HepG2 (cell line): ENCODE measurements around the gene LRRC74A. TPM values are rescaled to one million over a fixed set of nuclear protein-coding genes. Genes with fewer than 3 reads are reported as not detected.

Source experiments
- ATAC-seq: fragments of 200-7000 bp; cut with Tn5 transposase; 3 replicates; pipeline ENCODE4 v1.9.1; 2020; ENCODE audit warnings: mild to moderate bottlenecking, moderate library complexity
- BruUV-seq: library from RNA; stranded (reverse); fragments of 400-500 nt; replicated peaks from 2 replicates; lab custom pipeline; 2021; lab: Mats Ljungman, UMichigan
- CTCF ChIA-PET: fragments of 300-600 bp; formaldehyde crosslinking; extraction: SDS; loops from one replicate; lab custom pipeline; 2021; ENCODE audit warnings: low total read pairs, inconsistent platforms, low intra/inter-chr PET ratio; lab: Yijun Ruan, JAX
- POLR2A ChIA-PET: fragments of 350-600 bp; sonication (Branson Sonifier 250); formaldehyde crosslinking; loops from one replicate; lab custom pipeline; 2020; ENCODE audit warnings: antibody characterized with exemption, inconsistent platforms; lab: Yijun Ruan, JAX
- DNase-seq: peaks from one replicate; pipeline ENCODE4 v3.0.0-alpha.2; 2015; ENCODE audit warnings: low spot score
- FAIRE-seq: peaks from 3 replicates; lab custom pipeline; 2011; peaks lifted over from hg19 to GRCh38; lab: Jason Lieb, UNC
- H2AFZ ChIP-seq: one replicate; pipeline ENCODE4 v1.6.1; 2011; ENCODE audit warnings: low read length, inconsistent platforms
- H3K27ac ChIP-seq: fragments of 300-600 bp; 3 replicates; pipeline ENCODE4 v1.8.0; 2011; ENCODE audit warnings: mixed run types, mild to moderate bottlenecking, mixed read lengths, low read length, inconsistent platforms; ENCODE audit not compliant: insufficient read depth; ENCODE audit errors: extremely low read length
- H3K27me3 ChIP-seq, 2 experiments: fragments of 200-600 bp in 1 of 2; 2 replicates in 1 of 2; 3 replicates in 1 of 2; pipeline versions ENCODE4 v1.6.0 to v1.8.0; 2011; ENCODE audit warnings: low read length in 2 of 2, mild to moderate bottlenecking in 2 of 2, moderate library complexity in 2 of 2, inconsistent platforms in 1 of 2; ENCODE audit not compliant: insufficient read depth in 2 of 2, control insufficient read depth in 1 of 2
- H3K36me3 ChIP-seq, 2 experiments: fragments of 200-600 bp in 1 of 2; replicated peaks in 1 of 2; 2 replicates in 1 of 2; 3 replicates in 1 of 2; pipeline versions ENCODE4 v1.5.1 to v1.8.0; 2011; ENCODE audit warnings: low read length in 2 of 2, inconsistent platforms in 1 of 2; ENCODE audit not compliant: insufficient read depth in 2 of 2, control insufficient read depth in 1 of 2
- H3K4me1 ChIP-seq: 2 replicates; pipeline ENCODE4 v1.5.1; 2012; ENCODE audit warnings: low read length, inconsistent platforms; ENCODE audit not compliant: insufficient read depth
- H3K4me2 ChIP-seq: 2 replicates; pipeline ENCODE4 v1.6.0; 2011; ENCODE audit warnings: low read depth, low read length, inconsistent platforms
- H3K4me3 ChIP-seq, 3 experiments: fragments of 200-600 bp in 1 of 3; sonication (generic), shearing (Covaris generic) in 1 of 3; replicated peaks in 1 of 3; 2 replicates each; pipeline ENCODE4 v1.5.1; 2011 to 2016; ENCODE audit warnings: low read length in 3 of 3, inconsistent platforms in 2 of 3, low read depth in 2 of 3, mild to moderate bottlenecking in 2 of 3, control low read depth in 1 of 3, mixed read lengths in 1 of 3; ENCODE audit not compliant: insufficient read depth in 1 of 3
- H3K79me2 ChIP-seq: one replicate; pipeline ENCODE4 v1.6.1; 2011; ENCODE audit warnings: low read length, inconsistent platforms; ENCODE audit not compliant: insufficient read depth
- H3K9ac ChIP-seq: 2 replicates; pipeline ENCODE4 v1.6.0; 2011; ENCODE audit warnings: mild to moderate bottlenecking, low read depth, low read length, inconsistent platforms; ENCODE audit not compliant: insufficient read depth
- H3K9me3 ChIP-seq: 2 replicates; pipeline ENCODE4 v1.5.1; 2012; ENCODE audit warnings: mild to moderate bottlenecking, low read length
- H4K20me1 ChIP-seq: 2 replicates; pipeline ENCODE4 v1.6.0; 2011; ENCODE audit warnings: inconsistent platforms, mild to moderate bottlenecking, low read length, moderate library complexity; ENCODE audit not compliant: insufficient read depth
- BRCA1 ChIP-seq: sonication (generic); formaldehyde crosslinking; IDR thresholded peaks from 2 replicates; pipeline ENCODE4 v1.4.0; 2020; ENCODE audit warnings: missing genetic modification reagents
- MATR3 ChIP-seq: sonication (generic); formaldehyde crosslinking; IDR thresholded peaks from 2 replicates; pipeline ENCODE4 v1.4.0; 2020; ENCODE audit warnings: missing genetic modification reagents
- MEIS2 ChIP-seq: sonication (generic); formaldehyde crosslinking; IDR thresholded peaks from 2 replicates; pipeline ENCODE4 v1.9.0; 2021; ENCODE audit warnings: mild to moderate bottlenecking, missing genetic modification reagents
- NPAS2 ChIP-seq: sonication (generic); formaldehyde crosslinking; IDR thresholded peaks from 2 replicates; pipeline ENCODE4 v1.8.0; 2022; ENCODE audit warnings: mild to moderate bottlenecking, missing genetic modification reagents, borderline replicate concordance
- REST ChIP-seq, 2 experiments: IDR thresholded peaks; 2 replicates each; pipeline ENCODE4 v1.6.1; 2011 to 2012; ENCODE audit warnings: low read length in 2 of 2, borderline replicate concordance in 1 of 2, low read depth in 1 of 2, mild to moderate bottlenecking in 1 of 2, moderate library complexity in 1 of 2
- SIX1 ChIP-seq: sonication (generic); formaldehyde crosslinking; IDR thresholded peaks from 2 replicates; pipeline ENCODE4 v1.4.0; 2020; ENCODE audit warnings: missing genetic modification reagents, borderline replicate concordance
- TRIM22 ChIP-seq: fragments of 450-650 bp; IDR thresholded peaks from 2 replicates; pipeline ENCODE4 v1.6.1; 2017
- ZBTB21 ChIP-seq: sonication (generic); formaldehyde crosslinking; IDR thresholded peaks from 2 replicates; pipeline ENCODE4 v1.4.0; 2020; ENCODE audit warnings: missing genetic modification reagents
- ZFP36L2 ChIP-seq: sonication (generic); formaldehyde crosslinking; IDR thresholded peaks from 2 replicates; pipeline ENCODE4 v1.4.0; 2020; ENCODE audit warnings: missing genetic modification reagents
- ZNF124 ChIP-seq: sonication (generic); formaldehyde crosslinking; IDR thresholded peaks from 2 replicates; pipeline ENCODE4 v1.4.0; 2020; ENCODE audit warnings: missing genetic modification reagents
- ZNF646 ChIP-seq: sonication (generic); formaldehyde crosslinking; IDR thresholded peaks from 2 replicates; pipeline ENCODE4 v1.9.0; 2021; ENCODE audit warnings: mild to moderate bottlenecking, missing genetic modification reagents
- WGBS: methylation state at CpG from one replicate; pipeline ENCODE4 v1.1.6; 2017; ENCODE audit warnings: low lambda C conversion rate; 5-methylcytosine and 5-hydroxymethylcytosine counted together
- in situ Hi-C: cut with HindIII; loops from 2 replicates; pipeline ENCODE4 v1.10.0; 2017; ENCODE audit warnings: low pct_unique_long_range_greater_than_20kb; ENCODE audit not compliant: extremely low pct_ligation_motif_present
- intact Hi-C: fragments of 100-400 bp; cut with micrococcal nuclease; formaldehyde crosslinking; loops from one replicate; pipeline ENCODE4 v1.10.0; 2022; ENCODE audit not compliant: unreplicated experiment
- polyA plus RNA-seq, 8 experiments: library from polyadenylated mRNA; depleted of rRNA in 3 of 8; stranded (reverse) in 7 of 8; unstranded in 1 of 8; fragments of >200 nt; fragmentation: Illumina TruSeq in 4 of 8; extraction: Trizol in 4 of 8; gene quantifications; 2 replicates each; pipeline versions ENCODE4 v1.2.1 to v1.2.3, GENCODE V29; 2011 to 2016; ENCODE audit warnings: low read depth in 4 of 8, missing spikeins in 1 of 8, mixed read lengths in 1 of 8; ENCODE audit not compliant: insufficient read depth in 1 of 8
- total RNA-seq, 5 experiments: library from RNA; depleted of rRNA; stranded (reverse); fragments of >200 nt; fragmentation: Illumina TruSeq; extraction: Trizol; gene quantifications; 2 replicates each; pipeline ENCODE4 v1.2.3, GENCODE V29; 2016; ENCODE audit warnings: low read depth in 1 of 5

The LRRC74A gene
- total and polyA plus RNA-seq, 2 of the 13 experiments (the other 11 are each of a cell fraction or from before 2014, with no cell fraction given) = not detected

- ATAC-seq (no peak), FAIRE-seq (no peak), DNase-seq (no peak)
- BruUV-seq = no TSS peak
- intact Hi-C loops (no loop called here), in situ Hi-C loops (no loop called here)
- Histone ChIP-seq H3K27me3 (peaks cover 0 to 22% of the 10 kb centered on the region in 2 experiments; a peak in 1 of 5 replicates), H3K79me2 (peaks cover 2% of the 10 kb centered on the region), H3K4me3 (no peak overlapping the region), H3K9me3 (no peaks in the 10 kb centered on the region), H4K20me1 (no peaks in the 10 kb centered on the region), H3K4me2 (no peak overlapping the region), H3K36me3 (no peaks in the 10 kb centered on the region), H3K9ac (no peak overlapping the region), H3K4me1 (peaks cover 22% of the 10 kb centered on the region), H3K27ac (no peak overlapping the region), H2AFZ (no peak overlapping the region)
- 42% methylated on average over 6 of the region's 7 CpGs for WGBS
- ChIA-PET CTCF (no interaction called here), POLR2A (no interaction called here)
- TF ChIP-seq MATR3 (CRISPR knock-in tag) = no peak
- TF ChIP-seq ZNF646 (CRISPR knock-in tag) = no peak
- TF ChIP-seq ZFP36L2 (CRISPR knock-in tag) = no peak
- TF ChIP-seq ZNF124 (CRISPR knock-in tag) = no peak
- TF ChIP-seq MEIS2 (CRISPR knock-in tag) = no peak
- no peak for TF ChIP-seq REST (IDR thresholded peaks at IDR 0.05; ENCODE audit: borderline replicate concordance in 1 of 2, low read depth in 1 of 2, low read length in 2 of 2)
- no peak for TF ChIP-seq TRIM22
- TF ChIP-seq BRCA1 (CRISPR knock-in tag) = no peak
- no peak for TF ChIP-seq NPAS2
- no peak for TF ChIP-seq SIX1 (CRISPR knock-in tag)
- TF ChIP-seq ZBTB21 = no peak
These were observed 11.2 kb upstream of the LRRC74A start for GRCh38 chr14:76814726-76815645.
